Ascending aorta (tissue), 2 donors: ENCODE measurements around the gene TTPAL. TPM values are rescaled to one million over a fixed set of nuclear protein-coding genes. Genes with fewer than 3 reads are reported as not detected.
A peak's percentile ranks its signal among the peaks of the same experiment; 100 is the strongest.

Source experiments
- DNase-seq, 2 donors: peaks; one replicate each; pipeline ENCODE4 v3.0.0-alpha.2; 2019; ENCODE audit warnings: low spot score in 2 of 2
- H3K27ac ChIP-seq, 2 donors: fragments of 200-600 bp; sonication (generic); one replicate each; pipeline ENCODE4 v1.5.1; 2016 to 2017; ENCODE audit warnings: mild to moderate bottlenecking in 1 of 2
- H3K27me3 ChIP-seq: fragments of 200-600 bp; sonication (generic); one replicate; pipeline ENCODE4 v1.5.1; 2017
- H3K36me3 ChIP-seq, 2 donors: fragments of 200-600 bp; sonication (generic); one replicate each; pipeline ENCODE4 v1.5.1; 2016
- H3K4me1 ChIP-seq, 2 donors: fragments of 200-600 bp; sonication (generic); one replicate each; pipeline ENCODE4 v1.5.1; 2016 to 2017; ENCODE audit warnings: mild to moderate bottlenecking in 1 of 2
- H3K4me3 ChIP-seq, 2 donors: fragments of 200-600 bp; sonication (generic); one replicate each; pipeline ENCODE4 v1.5.1; 2016 to 2017; ENCODE audit warnings: mild to moderate bottlenecking in 1 of 2
- H3K9me3 ChIP-seq, 2 donors: fragments of 200-600 bp; sonication (generic); one replicate each; pipeline ENCODE4 v1.5.1; 2016
- intact Hi-C: fragments of 100-400 bp; cut with DNase I; formaldehyde crosslinking; loops from one replicate; pipeline ENCODE4 v1.15.1; 2023
- total RNA-seq: library from RNA; depleted of rRNA; stranded (reverse); fragments of >200 nt; gene quantifications from one replicate; pipeline ENCODE4 v1.1.0, GENCODE V29; 2016
- TF ChIP-seq, protein P1 (sequence below), 3 experiments: fragments of 200-600 bp in 2 of 3; fragments of 450-650 bp in 1 of 3; sonication (generic) in 2 of 3; IDR thresholded peaks; one replicate each; pipeline ENCODE4 v1.5.1; 2016 to 2019; ENCODE audit warnings: antibody characterized with exemption in 3 of 3, mild to moderate bottlenecking in 1 of 3, moderate library complexity in 1 of 3

TTPAL gene, protein sequence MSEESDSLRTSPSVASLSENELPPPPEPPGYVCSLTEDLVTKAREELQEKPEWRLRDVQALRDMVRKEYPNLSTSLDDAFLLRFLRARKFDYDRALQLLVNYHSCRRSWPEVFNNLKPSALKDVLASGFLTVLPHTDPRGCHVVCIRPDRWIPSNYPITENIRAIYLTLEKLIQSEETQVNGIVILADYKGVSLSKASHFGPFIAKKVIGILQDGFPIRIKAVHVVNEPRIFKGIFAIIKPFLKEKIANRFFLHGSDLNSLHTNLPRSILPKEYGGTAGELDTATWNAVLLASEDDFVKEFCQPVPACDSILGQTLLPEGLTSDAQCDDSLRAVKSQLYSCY
- 44.9 TPM for total RNA-seq

DNA sequence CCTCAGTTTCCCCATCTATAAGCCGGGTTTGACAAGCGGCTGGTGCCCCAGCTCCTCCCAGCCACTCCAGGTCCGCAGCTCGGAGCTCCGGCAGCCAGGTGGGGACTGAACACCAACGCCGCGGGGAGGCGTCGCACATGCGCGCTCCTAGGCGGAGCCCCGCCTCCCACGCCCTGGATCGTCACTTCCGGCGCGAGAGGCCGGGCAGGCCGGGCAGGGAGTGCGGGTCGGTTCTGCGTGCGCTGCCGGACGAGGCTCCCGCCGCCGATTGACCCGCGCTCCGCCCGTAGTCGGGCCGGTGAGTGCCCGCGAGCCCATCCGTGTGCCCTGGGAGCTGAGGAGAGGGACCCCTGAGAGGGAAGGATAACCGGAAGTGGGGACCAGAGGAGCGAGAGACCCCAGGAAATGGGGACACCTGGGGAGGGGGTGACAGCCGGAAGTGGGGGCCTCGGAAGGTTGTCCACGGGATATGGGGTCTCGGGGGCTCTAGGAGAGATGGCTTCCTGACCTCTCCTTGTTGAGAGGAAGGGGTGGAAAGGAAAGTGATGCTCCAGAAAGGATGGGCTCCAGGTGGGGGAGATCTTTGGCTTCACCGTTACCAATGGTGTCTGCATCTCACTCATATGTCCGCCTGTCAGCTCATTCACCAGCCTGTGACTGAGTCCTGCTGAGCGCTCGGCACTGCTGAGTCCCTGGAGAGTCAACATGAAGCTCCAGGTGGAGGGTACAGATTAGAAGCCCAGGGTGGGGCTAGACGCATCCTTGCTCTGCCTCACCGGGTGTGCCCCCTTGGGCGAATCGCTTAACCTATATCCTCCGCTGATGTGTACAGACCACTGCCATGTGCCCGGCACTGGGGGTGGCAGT lies at the start of gene TTPAL:
Gene TTPAL, plus strand, starts transcription at position 181 of the 867 bp plus-strand sequence. CDS start 4,126 bp downstream, outside the sequence.
- Histone ChIP-seq H3K4me1 (peaks cover 5 to 6% of the 10 kb centered on the region in 2 donors), H3K27me3 (no peaks in the 10 kb centered on the region), H3K27ac (peak within 1 kb of the TSS; percentile 94 to 97), H3K36me3 (peaks cover 3 to 12% of the 10 kb centered on the region in 2 donors), H3K9me3 (no peaks in the 10 kb centered on the region), H3K4me3 (peak within 1 kb of the TSS; percentile 74 to 84)
- DNase-seq = peak; percentile 50 to 94
- intact Hi-C loops = loop anchor here (1.0 to 10.0 kb wide), 5 partner anchors 45 to 389 kb away; partner anchors contain the start of gene OSER1
- TF ChIP-seq, protein P1, sequence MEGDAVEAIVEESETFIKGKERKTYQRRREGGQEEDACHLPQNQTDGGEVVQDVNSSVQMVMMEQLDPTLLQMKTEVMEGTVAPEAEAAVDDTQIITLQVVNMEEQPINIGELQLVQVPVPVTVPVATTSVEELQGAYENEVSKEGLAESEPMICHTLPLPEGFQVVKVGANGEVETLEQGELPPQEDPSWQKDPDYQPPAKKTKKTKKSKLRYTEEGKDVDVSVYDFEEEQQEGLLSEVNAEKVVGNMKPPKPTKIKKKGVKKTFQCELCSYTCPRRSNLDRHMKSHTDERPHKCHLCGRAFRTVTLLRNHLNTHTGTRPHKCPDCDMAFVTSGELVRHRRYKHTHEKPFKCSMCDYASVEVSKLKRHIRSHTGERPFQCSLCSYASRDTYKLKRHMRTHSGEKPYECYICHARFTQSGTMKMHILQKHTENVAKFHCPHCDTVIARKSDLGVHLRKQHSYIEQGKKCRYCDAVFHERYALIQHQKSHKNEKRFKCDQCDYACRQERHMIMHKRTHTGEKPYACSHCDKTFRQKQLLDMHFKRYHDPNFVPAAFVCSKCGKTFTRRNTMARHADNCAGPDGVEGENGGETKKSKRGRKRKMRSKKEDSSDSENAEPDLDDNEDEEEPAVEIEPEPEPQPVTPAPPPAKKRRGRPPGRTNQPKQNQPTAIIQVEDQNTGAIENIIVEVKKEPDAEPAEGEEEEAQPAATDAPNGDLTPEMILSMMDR (IDR thresholded peaks at IDR 0.05) = peak in 2 of 3 experiments; percentile 25 to 60

DNA sequence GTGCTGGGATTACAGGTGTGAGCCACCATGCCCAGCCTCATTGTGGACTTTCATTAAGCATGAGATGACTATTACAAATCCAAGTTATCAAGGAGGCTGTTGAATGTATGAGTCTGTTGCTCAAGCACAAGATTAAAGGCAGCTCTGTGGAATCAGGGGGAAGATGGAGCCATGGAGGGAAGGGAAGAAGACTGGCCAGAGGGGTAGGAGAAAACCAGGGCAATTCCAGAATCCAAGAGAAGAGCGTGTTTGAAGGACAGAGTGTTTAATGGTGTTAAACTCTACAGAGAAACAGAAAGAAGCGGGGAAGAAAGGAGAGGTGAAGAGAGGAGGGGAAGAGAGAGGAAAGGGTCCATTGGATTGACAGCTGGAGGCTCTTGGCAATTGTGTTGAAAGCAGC lies 49.8 kb upstream of the TTPAL start:
- TF ChIP-seq, protein P1 (IDR thresholded peaks at IDR 0.05) = no peak
- Histone ChIP-seq H3K36me3 (no peaks in the 10 kb centered on the region), H3K9me3 (no peaks in the 10 kb centered on the region), H3K4me3 (no peak overlapping the region), H3K27me3 (no peaks in the 10 kb centered on the region), H3K27ac (no peak overlapping the region), H3K4me1 (no peaks in the 10 kb centered on the region)
- no peak for DNase-seq
- intact Hi-C loops = no loop called here

DNA sequence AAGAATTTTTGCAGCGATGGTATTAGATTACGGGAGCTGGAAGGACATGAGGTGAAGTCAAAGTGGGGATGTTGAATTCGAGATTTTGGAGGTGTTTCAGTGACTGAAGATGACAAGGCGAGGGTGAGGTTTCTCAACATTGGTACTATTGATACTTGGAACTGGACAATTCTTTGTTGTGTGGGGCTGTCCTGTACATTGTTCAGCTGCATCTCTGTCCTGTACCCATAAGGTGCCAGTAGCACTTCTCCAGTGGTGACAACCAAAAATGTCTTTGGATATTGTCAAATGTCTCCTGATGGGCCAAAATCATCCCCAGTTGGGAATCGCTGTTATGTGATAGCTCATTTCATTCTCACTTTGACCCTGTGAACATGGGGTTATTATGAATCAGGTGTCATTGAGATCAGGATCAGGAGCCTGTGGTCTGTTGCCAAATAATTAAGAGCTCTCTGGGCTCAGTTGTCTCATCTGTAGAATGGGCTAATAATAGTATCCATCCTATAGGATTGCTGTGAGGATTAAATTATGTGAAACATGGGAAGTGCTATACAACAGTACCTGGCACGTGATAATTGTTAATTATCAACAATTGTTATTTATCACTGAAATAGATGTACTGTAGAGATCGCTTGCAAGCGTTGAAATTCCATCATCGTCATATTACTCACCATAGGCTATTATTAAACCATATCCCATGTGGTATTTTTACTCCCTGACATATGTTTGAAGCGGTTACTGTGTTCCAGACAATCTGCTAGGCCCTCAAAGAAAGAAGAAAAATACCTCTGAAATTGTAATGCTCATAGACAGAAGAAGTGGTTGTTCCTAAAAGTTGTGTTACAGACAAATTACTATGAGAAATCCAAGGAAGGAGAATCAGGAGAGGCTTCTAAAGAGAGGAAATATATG lies 48.5 kb upstream of the TTPAL start:
- H3K27me3 ChIP-seq = no peaks in the 10 kb centered on the region
- no peak for DNase-seq
- no peaks in the 10 kb centered on the region for H3K4me1 ChIP-seq
- no peaks in the 10 kb centered on the region for H3K9me3 ChIP-seq
- intact Hi-C loops = no loop called here
- no peak overlapping the region for H3K4me3 ChIP-seq
- no peaks in the 10 kb centered on the region for H3K36me3 ChIP-seq
- TF ChIP-seq, protein P1 (IDR thresholded peaks at IDR 0.05) = no peak
- H3K27ac ChIP-seq = no peak overlapping the region

DNA sequence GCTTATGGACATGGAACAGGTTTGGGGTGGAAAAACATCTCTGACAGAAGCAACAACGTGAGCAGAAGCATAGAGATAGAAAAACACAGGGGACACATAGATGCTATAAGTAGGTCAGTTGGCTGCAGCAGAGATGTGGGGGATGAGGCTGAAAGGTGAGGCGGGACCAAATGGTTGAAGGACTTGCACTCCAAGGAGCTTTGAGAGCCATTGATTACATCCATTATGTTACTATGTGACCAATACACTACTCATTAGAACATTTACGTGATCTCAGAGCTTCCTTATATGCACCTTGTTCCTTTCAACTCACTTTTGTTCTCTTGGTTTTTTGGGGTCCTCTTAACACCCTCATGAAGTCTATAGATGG lies 47.9 kb upstream of the TTPAL start:
- Histone ChIP-seq H3K4me3 (no peak overlapping the region), H3K9me3 (no peaks in the 10 kb centered on the region), H3K27me3 (no peaks in the 10 kb centered on the region), H3K27ac (no peak overlapping the region), H3K4me1 (no peaks in the 10 kb centered on the region), H3K36me3 (no peaks in the 10 kb centered on the region)
- TF ChIP-seq, protein P1 (IDR thresholded peaks at IDR 0.05) = no peak
- intact Hi-C loops = no loop called here
- no peak for DNase-seq
